ENCODE measurements around the gene GDPD4. TPM values are rescaled to one million over a fixed set of nuclear protein-coding genes. Genes with fewer than 3 reads are reported as not detected.

Gene GDPD4
- total and polyA plus RNA-seq, 10 of the 15 experiments (the other 5 are each of a cell fraction or from before 2014, with no cell fraction given): 0.23 TPM; not detected in 9

DNA sequence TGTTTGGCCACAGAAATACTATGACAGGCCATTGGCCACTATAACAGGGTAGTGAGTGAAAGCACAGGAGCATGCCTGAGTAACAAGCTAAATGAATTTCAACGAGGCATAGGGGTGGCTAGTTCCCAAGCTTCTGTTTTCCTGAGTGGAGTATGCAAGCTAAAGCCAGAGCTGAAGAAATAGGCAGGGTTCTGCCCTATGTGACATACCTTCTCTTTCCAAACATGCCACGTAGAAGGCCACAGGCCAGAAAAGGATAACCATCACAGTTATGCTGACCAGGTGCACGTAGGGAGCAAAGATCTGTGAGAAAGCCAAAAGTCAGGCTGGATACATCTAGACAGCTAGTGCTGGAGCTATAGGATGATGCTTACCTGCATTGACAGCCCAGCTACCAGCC is 30.6 kb downstream of the GDPD4 start:
- Histone ChIP-seq H2AFZ (ENCODE audit: control insufficient read depth, low read depth, low read length) (no peak overlapping the region), H3K4me2 (ENCODE audit: control insufficient read depth, insufficient read depth) (no peak overlapping the region), H3K4me3 (no peak overlapping the region), H3K36me3 (ENCODE audit: control insufficient read depth in 2 of 2, insufficient read depth in 2 of 2, low read length in 1 of 2) (no peaks in the 10 kb centered on the region), H3K4me1 (ENCODE audit: control insufficient read depth, insufficient read depth, low read length) (no peaks in the 10 kb centered on the region), H3K27ac (ENCODE audit: control insufficient read depth, insufficient read depth) (no peak overlapping the region), H3K27me3 (replicated peaks in 1 of 2; ENCODE audit: control insufficient read depth in 2 of 2, insufficient read depth in 2 of 2, low read length in 1 of 2) (0 out of 4 replicates have a peak, but pooled peaks cover 0 to 2% of the 10 kb centered on the region in 2 experiments), H3K79me2 (ENCODE audit: control insufficient read depth, insufficient read depth, low read length) (no peaks in the 10 kb centered on the region), H4K20me1 (ENCODE audit: control insufficient read depth, insufficient read depth) (no peaks in the 10 kb centered on the region), H3K9me3 (replicated peaks; ENCODE audit: control insufficient read depth, insufficient read depth, low read length) (no peaks in the 10 kb centered on the region), H3K9ac (ENCODE audit: control insufficient read depth, insufficient read depth, low read length) (no peak overlapping the region)
- no peak for TF ChIP-seq EP300 (IDR thresholded peaks at IDR 0.05; ENCODE audit: borderline replicate concordance in 1 of 2, control insufficient read depth in 1 of 2, low read depth in 2 of 2, low read length in 2 of 2)
- TF ChIP-seq SMAD1 (IDR thresholded peaks at IDR 0.05; ENCODE audit: low read depth, partially characterized antibody): no peak
- no peak for TF ChIP-seq CBFB (IDR thresholded peaks at IDR 0.05; ENCODE audit: low read depth)
- TF ChIP-seq MEF2A (IDR thresholded peaks at IDR 0.05; ENCODE audit: insufficient read depth, low read depth, low read length): no peak
- TF ChIP-seq STAT3 (IDR thresholded peaks at IDR 0.05; ENCODE audit: low read depth, low read length): no peak
- no peak for TF ChIP-seq CEBPB (IDR thresholded peaks at IDR 0.05; ENCODE audit: borderline replicate concordance in 1 of 2, low read depth in 2 of 2, low read length in 2 of 2)
- TF ChIP-seq HDGF (IDR thresholded peaks at IDR 0.05): no peak
- TF ChIP-seq POU2F2 (IDR thresholded peaks at IDR 0.05; ENCODE audit: borderline replicate concordance, low read depth, low read length): no peak
- TF ChIP-seq ZZZ3 (IDR thresholded peaks at IDR 0.05; ENCODE audit: control insufficient read depth, insufficient read length, low read depth): no peak
- no peak for FAIRE-seq
- ChIA-PET POLR2A (no interaction called here), SMC1A (ENCODE audit: uncharacterized antibody, unreplicated experiment) (interaction anchor here (1.2 to 1.3 kb wide), 2 partner anchors 9 to 12 kb away, joined by 3 to 6 read pairs; no protein-coding TSS in a partner anchor), CTCF (interaction anchor here (0.6 to 1.3 kb wide), 2 partner anchors 10 to 749 kb away, joined by 3 to 4 read pairs; no protein-coding TSS in a partner anchor), RAD21 (ENCODE audit: unreplicated experiment) (interaction anchor here (1.3 kb wide), 1 partner anchor 144 kb away, joined by 3 read pairs; no protein-coding TSS in a partner anchor)
- intact Hi-C loops (cut with micrococcal nuclease; ENCODE audit: unreplicated experiment): no loop called here
- WGBS (ENCODE audit: insufficient coverage, insufficient replicate concordance, low lambda C conversion rate, missing lambda C conversion rate): 2% methylated on average over 3 of the region's 3 CpGs
- no TSS peak for BruUV-seq (replicated peaks)
- in situ Hi-C loops (cut with MboI): no loop called here
- no peak for DNase-seq (ENCODE audit: low read depth, low spot score)
- no peak for ATAC-seq

All from GM12878 (cell line).